Muscle layer of duodenum (tissue), 2 donors: ENCODE results near the gene TP63.
"Not testable (repeated sequence)": the region's sequence is repeated elsewhere in the genome, so short reads cannot be mapped to it uniquely, and the experiment has no call there.

ENCODE experiments used
- H3K27ac ChIP-seq: one replicate; pipeline ENCODE4 v1.7.0; 2013; ENCODE audit warnings: mild to moderate bottlenecking, low read length
- H3K27me3 ChIP-seq: one replicate; pipeline ENCODE4 v1.7.0; 2013; ENCODE audit warnings: low read depth, mild to moderate bottlenecking, control low read depth, low read length
- H3K36me3 ChIP-seq, 2 donors: one replicate each; pipeline ENCODE4 v1.7.0; 2013; ENCODE audit warnings: low read length in 2 of 2, control low read depth in 1 of 2, mild to moderate bottlenecking in 1 of 2; ENCODE audit not compliant: insufficient read depth in 2 of 2, control insufficient read depth in 1 of 2
- H3K4me1 ChIP-seq, 2 donors: one replicate each; pipeline ENCODE4 v1.7.0; 2013; ENCODE audit warnings: low read length in 2 of 2, mild to moderate bottlenecking in 2 of 2, control low read depth in 1 of 2, moderate library complexity in 1 of 2; ENCODE audit not compliant: insufficient read depth in 2 of 2, control insufficient read depth in 1 of 2
- H3K4me3 ChIP-seq, 2 donors: one replicate each; pipeline ENCODE4 v1.7.0; 2013; ENCODE audit warnings: low read length in 2 of 2, low read depth in 1 of 2, mild to moderate bottlenecking in 1 of 2
- H3K9me3 ChIP-seq, 2 donors: one replicate each; pipeline ENCODE4 v1.7.0; 2013; ENCODE audit warnings: low read length in 2 of 2, control low read depth in 1 of 2, mild to moderate bottlenecking in 1 of 2; ENCODE audit not compliant: control insufficient read depth in 1 of 2
- donor health status: healthy.

The TP63 gene

GRCh38 chr3:189597918-189598317, 33.3 kb upstream of the TP63 start:
- no peaks in the 10 kb centered on the region for H3K9me3 ChIP-seq
- H3K36me3 ChIP-seq, result no peaks in the 10 kb centered on the region
- no peaks in the 10 kb centered on the region for H3K4me1 ChIP-seq
- H3K4me3 ChIP-seq, result no peak overlapping the region
- no peak overlapping the region for H3K27ac ChIP-seq
- no peaks in the 10 kb centered on the region for H3K27me3 ChIP-seq

GRCh38 chr3:189598530-189599225, 32.5 kb upstream of the TP63 start:
- Histone ChIP-seq H3K27ac (no peak overlapping the region), H3K27me3 (no peaks in the 10 kb centered on the region), H3K4me1 (no peaks in the 10 kb centered on the region), H3K4me3 (no peak overlapping the region), H3K9me3 (no peaks in the 10 kb centered on the region), H3K36me3 (no peaks in the 10 kb centered on the region)

DNA sequence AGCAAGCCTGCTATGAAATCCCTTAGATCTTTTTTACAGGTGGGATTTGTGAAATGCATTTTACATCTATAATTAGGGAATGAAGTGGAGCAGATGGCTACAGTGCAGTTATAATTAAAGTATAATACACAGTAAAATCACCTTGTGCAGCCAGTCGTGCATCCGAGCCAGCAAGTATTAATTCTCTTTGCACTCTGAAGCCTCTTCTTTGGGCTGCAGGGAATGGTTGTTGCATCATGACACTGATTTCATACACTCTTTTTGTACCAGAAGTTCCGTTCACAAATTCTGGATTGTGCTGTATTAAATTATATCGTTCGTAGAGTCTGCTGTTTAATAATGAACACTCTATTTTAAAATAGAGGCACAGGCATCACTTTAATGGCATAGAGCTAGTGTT, 28.7 kb upstream of the TP63 start:
- H3K9me3 ChIP-seq, result peaks cover 3 to 7% of the 10 kb centered on the region in 2 donors
- H3K27ac ChIP-seq, result no peak overlapping the region
- no peaks in the 10 kb centered on the region for H3K36me3 ChIP-seq
- H3K4me1 ChIP-seq, result no peaks in the 10 kb centered on the region
- no peaks in the 10 kb centered on the region for H3K27me3 ChIP-seq
- no peak overlapping the region for H3K4me3 ChIP-seq

DNA sequence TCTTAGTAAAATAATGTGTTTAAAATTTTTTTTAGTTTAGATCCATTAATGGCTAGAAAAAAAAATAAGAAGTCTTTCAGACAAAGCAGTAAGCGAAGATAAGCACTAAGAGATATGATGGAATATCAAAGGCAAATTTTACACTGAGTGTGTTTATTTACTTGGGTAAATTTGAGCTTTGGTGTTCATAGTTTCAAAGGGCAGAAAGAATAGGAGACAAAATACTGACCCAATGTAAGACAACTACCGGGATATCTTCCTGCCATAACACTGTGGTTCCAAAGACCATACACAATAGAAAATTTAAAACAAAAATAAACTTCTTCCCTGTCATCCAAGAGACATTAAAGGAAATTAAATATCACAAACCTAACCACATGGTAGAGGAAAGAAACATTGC, 25.5 kb upstream of the TP63 start:
- H3K4me1 ChIP-seq, result no peaks in the 10 kb centered on the region
- H3K27me3 ChIP-seq, result no peaks in the 10 kb centered on the region
- no peak overlapping the region for H3K27ac ChIP-seq
- no peaks in the 10 kb centered on the region for H3K36me3 ChIP-seq
- H3K9me3 ChIP-seq, result peaks cover 3 to 7% of the 10 kb centered on the region in 2 donors
- H3K4me3 ChIP-seq, result no peak overlapping the region

GRCh38 chr3:189606774-189607173, 24.4 kb upstream of the TP63 start:
- Histone ChIP-seq H3K27me3 (no peaks in the 10 kb centered on the region), H3K9me3 (peaks cover 3 to 7% of the 10 kb centered on the region in 2 donors), H3K27ac (no peak overlapping the region), H3K4me1 (no peaks in the 10 kb centered on the region), H3K4me3 (no peak overlapping the region), H3K36me3 (no peaks in the 10 kb centered on the region)

DNA sequence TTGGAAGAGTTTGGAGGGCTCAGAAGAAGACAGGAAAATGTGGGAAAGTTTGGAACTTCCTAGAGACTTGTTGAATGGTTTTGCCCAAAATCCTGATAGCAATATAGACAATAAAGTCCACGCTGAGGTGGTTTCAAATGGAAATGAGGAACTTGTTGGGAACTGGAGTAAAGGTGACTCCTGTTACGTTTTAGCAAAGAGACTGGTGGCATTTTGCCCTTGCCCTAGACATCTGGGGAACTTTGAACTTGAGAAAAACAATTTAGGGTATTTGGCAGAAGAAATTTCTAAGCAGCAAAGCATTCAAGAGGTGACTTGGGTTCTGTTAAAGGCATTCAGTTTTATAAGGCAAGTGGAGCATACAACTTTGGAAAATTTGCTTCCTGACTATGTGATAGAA, 18.5 kb upstream of the TP63 start:
- H3K4me3 ChIP-seq, H3K27ac ChIP-seq, H3K27me3 ChIP-seq, H3K9me3 ChIP-seq, H3K4me1 ChIP-seq, H3K36me3 ChIP-seq: not testable (repeated sequence)

DNA sequence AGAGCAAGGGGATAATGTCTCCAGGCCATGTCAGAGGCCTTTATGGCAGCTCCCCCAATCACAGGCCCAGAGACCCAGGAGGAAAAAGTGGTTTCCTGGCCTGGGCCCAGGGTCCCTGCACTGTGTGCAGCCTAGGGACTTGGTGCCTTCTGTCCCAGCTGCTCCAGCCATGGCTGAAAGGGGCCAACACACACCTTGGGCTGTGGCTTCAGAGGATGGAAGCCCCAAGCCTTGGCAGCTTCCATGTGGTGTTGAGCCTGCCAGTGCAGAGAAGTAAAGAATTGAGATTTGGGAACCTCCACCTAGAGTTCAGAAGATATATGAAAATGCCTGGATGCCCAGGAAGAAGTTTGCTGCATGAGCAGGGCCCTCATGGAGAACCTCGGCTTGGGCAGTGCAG, 18.1 kb upstream of the TP63 start:
- no peaks in the 10 kb centered on the region for H3K36me3 ChIP-seq

GRCh38 chr3:189621948-189622603, 9.1 kb upstream of the TP63 start:
- Histone ChIP-seq H3K36me3 (no peaks in the 10 kb centered on the region), H3K4me1 (no peaks in the 10 kb centered on the region), H3K27me3 (no peaks in the 10 kb centered on the region), H3K27ac (no peak overlapping the region), H3K9me3 (no peaks in the 10 kb centered on the region), H3K4me3 (no peak overlapping the region)

More for the DNA sequence above, 18.1 kb upstream of the TP63 start:
- Histone ChIP-seq H3K27ac (no peak overlapping the region), H3K4me1 (no peaks in the 10 kb centered on the region), H3K27me3 (no peaks in the 10 kb centered on the region), H3K9me3 (no peaks in the 10 kb centered on the region), H3K4me3 (no peak overlapping the region)

DNA sequence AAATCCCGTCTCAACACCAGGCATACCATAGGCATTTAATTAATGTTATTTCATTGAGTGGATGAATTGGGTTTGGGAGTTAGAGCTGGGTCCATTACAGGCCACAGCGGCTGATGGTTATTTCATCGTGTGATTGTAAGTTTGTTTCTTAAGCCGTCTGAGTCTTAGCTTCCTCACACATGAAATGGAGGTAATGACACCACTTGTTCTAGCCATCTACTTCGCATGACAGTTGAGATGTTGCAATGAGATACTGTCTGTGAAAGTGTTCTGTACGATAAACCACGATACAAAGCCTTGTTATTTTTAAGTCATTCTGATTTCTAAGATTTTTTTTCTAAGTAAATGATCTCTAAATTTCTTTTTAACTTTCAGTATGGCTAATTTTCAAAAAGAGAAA, 8.6 kb upstream of the TP63 start:
- Histone ChIP-seq H3K4me3 (no peak overlapping the region), H3K27me3 (no peaks in the 10 kb centered on the region), H3K9me3 (no peaks in the 10 kb centered on the region), H3K27ac (no peak overlapping the region), H3K36me3 (no peaks in the 10 kb centered on the region), H3K4me1 (no peaks in the 10 kb centered on the region)

- no peak overlapping the region for H3K4me3 ChIP-seq
- no peaks in the 10 kb centered on the region for H3K36me3 ChIP-seq
- H3K27ac ChIP-seq, result no peak overlapping the region
- H3K27me3 ChIP-seq, result no peaks in the 10 kb centered on the region
- no peaks in the 10 kb centered on the region for H3K4me1 ChIP-seq
- no peaks in the 10 kb centered on the region for H3K9me3 ChIP-seq
Observed at GRCh38 chr3:189624130-189624529, 7.1 kb upstream of the TP63 start.

DNA sequence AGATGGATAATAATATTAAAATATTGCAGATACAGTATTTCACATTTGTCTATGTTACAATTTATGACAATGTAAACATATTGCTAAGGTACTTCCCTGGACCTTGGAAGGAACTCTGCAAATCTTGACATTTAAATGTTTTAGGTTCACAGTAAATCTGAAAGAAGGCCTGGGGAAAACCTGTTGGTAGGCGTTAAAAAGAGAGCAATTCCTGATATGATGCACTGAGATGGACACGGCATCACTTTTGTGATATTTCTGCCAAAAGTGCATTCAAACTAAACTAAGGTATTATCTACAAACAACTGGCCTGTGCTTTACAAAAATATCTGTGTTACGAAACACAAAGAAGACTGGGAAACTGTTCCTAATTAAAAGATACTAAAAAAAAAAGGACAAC, 6.1 kb upstream of the TP63 start:
- no peak overlapping the region for H3K4me3 ChIP-seq
- no peaks in the 10 kb centered on the region for H3K9me3 ChIP-seq
- peaks cover 0 to 2% of the 10 kb centered on the region in 2 donors for H3K4me1 ChIP-seq
- no peak overlapping the region for H3K27ac ChIP-seq
- H3K36me3 ChIP-seq, result no peaks in the 10 kb centered on the region
- H3K27me3 ChIP-seq, result no peaks in the 10 kb centered on the region

DNA sequence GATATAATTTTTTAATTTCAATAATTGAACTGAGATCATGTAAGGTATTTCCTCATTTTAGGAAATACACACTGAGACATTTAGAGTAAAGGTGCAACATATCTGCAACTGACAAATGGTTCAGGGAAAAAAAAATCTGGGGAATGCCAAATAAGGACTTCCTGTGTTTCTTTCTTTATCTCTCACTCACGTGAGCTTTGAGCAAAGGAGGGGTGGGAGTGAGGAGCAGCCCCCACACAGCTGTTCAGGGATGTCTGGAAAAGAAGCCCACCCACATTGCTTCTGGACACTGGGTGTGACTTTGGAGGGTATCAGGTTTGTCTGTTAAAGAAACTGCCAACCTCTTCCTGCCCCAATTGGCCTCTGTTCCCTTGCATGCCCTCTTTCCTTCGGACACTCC, 5.6 kb upstream of the TP63 start:
- H3K9me3 ChIP-seq, result no peaks in the 10 kb centered on the region
- H3K36me3 ChIP-seq, result no peaks in the 10 kb centered on the region
- no peak overlapping the region for H3K27ac ChIP-seq
- H3K4me3 ChIP-seq, result no peak overlapping the region
- H3K4me1 ChIP-seq, result peaks cover 0 to 4% of the 10 kb centered on the region in 2 donors
- no peaks in the 10 kb centered on the region for H3K27me3 ChIP-seq
